GM19468 (cell line): ENCODE results near the gene NSMF.
"Not testable (repeated sequence)": the region's sequence is repeated elsewhere in the genome, so short reads cannot be mapped to it uniquely, and the experiment has no call there.

Experiments used
- ATAC-seq: cut with Tn5 transposase; IDR thresholded peaks from one replicate; pipeline ENCODE4 v1.9.1; 2021; ENCODE audit warnings: mild to moderate bottlenecking, moderate library complexity, moderate number of reproducible peaks; ENCODE audit not compliant: unreplicated experiment; ENCODE audit errors: extremely low read depth

Gene NSMF

GRCh38 chr9:137421838-137422603 is 37.1 kb downstream of the NSMF start:
- no peak for ATAC-seq

- ATAC-seq: no peak
These were observed 41.7 kb downstream of the NSMF start for GRCh38 chr9:137417161-137418021.

GRCh38 chr9:137416563-137417151 is 42.5 kb downstream of the NSMF start:
- no peak for ATAC-seq

GRCh38 chr9:137416006-137416562 is 43.0 kb downstream of the NSMF start:
- ATAC-seq: no peak

GRCh38 chr9:137415451-137415850 is 43.7 kb downstream of the NSMF start:
- no peak for ATAC-seq

GRCh38 chr9:137412431-137412830 is 46.7 kb downstream of the NSMF start:
- ATAC-seq: no peak

GRCh38 chr9:137411645-137412380 is 47.3 kb downstream of the NSMF start:
- no peak for ATAC-seq

GRCh38 chr9:137411260-137411644 is 47.9 kb downstream of the NSMF start:
- ATAC-seq: no peak

GRCh38 chr9:137410891-137411249 is 48.3 kb downstream of the NSMF start:
- ATAC-seq: no peak

- ATAC-seq: not testable (repeated sequence)
These were observed 48.8 kb downstream of the NSMF start for GRCh38 chr9:137410236-137410890.

GRCh38 chr9:137409515-137409914 is 49.6 kb downstream of the NSMF start:
- ATAC-seq: no peak

GRCh38 chr9:137408651-137409405 is 50.3 kb downstream of the NSMF start:
- ATAC-seq: no peak

- no peak for ATAC-seq
These were observed 51.4 kb downstream of the NSMF start for GRCh38 chr9:137407590-137408300.

- ATAC-seq: no peak
These were observed 52.1 kb downstream of the NSMF start for GRCh38 chr9:137406876-137407589.

- ATAC-seq: no peak
These were observed 52.9 kb downstream of the NSMF start for GRCh38 chr9:137406085-137406760.

- no peak for ATAC-seq
These were observed 53.5 kb downstream of the NSMF start for GRCh38 chr9:137405677-137406081.

GRCh38 chr9:137404961-137405567 is 54.1 kb downstream of the NSMF start:
- ATAC-seq: no peak
